Activated naive CD4-positive, alpha-beta T cell treated with anti-CD3 and anti-CD28 coated beads, Interleukin-2, amount 50 U/mL, for 16 hours (primary cell): ENCODE data around the gene HYCC1.

Experiments
- DNase-seq: peaks from one replicate; pipeline ENCODE4 v3.0.0-alpha.2; 2020

The HYCC1 gene

DNA sequence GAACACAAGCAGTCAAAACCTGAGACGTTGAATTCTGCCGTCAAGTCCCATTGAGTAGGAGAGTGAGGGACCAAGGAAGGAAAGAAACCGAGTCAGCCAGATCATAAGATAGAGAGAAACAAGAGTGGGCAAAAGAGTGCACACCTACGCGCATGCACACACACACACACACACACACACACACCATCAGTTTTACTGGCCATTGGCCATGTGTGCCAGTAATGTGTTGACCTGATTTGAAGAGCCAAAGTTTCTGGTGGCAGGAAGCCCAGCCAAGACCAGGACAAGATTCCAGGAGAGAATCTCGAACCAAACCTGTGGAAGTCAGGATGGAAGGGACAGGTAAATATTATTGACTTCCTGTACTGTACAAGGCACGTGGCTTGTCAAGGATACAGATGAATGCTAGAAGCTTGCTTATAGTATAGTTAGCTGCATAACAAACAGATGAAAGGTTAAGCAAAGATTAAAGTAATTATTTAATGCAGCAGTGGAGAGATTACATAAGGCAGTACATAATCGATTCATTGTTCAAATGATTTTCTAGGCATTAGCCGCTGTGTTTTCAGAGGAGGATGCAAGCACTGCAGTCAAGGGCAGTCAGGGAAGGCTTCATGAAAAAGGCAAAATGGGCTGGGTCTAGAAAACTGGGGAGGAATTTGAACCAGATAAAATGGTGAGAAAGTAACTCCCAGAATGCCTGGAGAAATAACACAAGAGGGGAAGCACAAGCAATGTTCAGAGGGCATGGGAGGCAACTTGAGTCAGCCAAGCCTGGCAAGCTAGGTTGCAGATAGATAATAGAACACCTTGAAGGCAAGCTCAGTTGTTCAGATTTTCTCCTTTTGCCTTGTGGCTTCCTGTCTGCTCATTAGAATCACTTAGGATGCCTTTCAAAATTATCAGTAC is 2.7 kb upstream of the HYCC1 start:
- DNase-seq = no peak

DNA sequence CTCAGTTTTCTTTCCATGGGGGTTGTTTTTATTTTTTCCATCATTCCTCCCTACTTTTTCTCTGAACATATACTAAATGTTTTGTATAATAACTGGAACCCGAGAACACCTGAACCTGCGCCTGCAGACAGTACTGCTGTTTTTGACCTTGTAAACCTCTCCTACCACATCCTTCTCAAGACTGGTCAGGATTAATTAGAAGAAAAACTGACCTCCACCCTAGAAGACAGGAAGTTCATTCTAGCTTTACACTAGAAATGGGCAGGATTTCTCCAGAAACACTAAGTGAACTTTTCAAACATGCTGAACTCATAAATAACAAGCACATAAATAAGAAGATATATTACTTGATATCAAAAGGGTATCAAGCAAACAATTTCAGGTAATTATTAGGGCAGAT is 751 bp upstream of the HYCC1 start:
- DNase-seq = no peak

DNA sequence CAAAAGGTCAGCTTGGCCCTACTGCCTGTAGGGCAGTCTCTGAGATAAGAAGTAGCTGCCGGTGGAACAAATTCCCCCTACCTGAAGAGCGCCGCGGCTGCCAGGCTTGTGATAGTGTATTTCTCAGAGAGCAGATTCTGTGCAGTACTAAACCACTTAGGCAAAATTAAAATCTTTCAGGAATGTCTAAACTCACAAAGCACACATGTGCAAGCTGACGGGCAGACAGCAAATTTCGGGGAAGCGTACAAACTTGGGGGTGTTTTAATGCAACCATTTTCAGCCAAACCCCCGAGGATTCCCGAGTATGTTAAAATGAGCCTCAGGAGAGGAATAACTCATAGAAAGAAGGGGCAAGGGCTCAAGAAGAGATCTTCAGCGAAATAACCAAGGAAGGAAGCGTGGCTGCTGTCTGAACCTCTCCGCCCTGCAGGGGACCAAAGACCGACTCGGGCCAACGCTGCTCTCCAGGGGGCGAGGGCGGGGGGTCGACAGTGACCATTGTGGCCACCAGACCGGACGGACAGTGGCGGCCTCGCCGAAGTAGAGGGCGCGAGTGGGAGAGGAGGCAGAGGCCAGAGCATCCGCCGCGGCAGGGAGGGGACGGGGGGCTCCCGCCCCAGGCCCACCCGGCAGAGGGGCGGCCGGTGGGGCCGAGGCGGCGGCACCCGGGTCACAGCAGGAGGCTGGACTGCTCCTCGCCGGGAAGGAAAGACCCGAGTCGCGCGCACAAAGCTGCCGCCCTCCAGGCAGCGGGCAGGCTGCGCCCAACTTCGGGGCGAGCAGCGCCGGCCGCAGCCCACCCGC is 819 bp downstream of the HYCC1 start:
- peak; percentile 13 for DNase-seq

DNA sequence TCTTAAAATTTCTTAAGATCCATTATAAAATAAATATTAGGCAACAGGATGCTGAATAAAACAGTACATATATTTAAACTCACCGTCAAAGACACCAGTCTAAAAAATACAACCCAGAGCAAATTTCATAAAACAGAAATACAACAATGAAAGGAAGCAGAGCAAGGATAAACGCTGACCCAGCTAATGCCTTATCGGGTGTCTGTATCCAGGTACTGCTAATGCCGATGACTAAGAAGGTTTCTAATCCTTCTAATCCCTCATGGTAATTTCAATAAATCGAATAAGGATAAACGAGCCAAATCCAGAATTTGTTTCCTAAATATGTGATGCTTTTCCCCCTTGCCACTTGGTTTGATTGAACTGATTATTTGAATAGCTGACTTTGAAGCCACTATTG is 1.7 kb downstream of the HYCC1 start:
- no peak for DNase-seq

DNA sequence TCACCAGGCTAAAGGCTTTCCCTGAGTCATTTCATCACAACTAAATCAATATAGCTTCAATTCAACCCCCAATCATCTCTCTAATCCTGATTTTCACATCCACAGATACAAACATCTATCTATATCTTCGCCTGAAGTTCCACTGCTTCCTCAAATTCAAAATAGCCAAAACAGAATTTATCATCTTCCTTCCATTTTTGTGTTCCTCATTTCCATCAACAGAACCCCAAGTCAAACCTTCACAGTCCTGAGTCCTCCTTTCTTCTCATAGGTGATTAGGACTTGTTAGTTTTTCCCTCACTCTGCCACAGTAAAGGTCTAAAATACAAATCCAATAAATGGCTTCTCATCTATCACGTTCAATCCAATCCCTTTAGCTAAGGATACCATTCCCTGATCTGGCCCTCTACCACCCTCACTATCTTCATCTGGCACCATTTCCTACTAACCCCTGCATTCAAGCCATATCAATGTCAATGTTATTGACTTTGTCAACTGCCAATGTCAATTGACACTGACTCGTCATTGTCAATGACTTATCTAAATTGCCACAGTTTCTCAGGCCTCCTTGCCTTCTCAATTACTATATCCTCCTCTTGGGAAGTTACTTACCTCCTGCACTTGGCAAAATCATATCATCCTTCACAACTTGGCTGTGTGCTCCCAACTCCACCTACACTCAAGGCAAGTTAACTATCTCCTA is 2.6 kb downstream of the HYCC1 start:
- DNase-seq = no peak

DNA sequence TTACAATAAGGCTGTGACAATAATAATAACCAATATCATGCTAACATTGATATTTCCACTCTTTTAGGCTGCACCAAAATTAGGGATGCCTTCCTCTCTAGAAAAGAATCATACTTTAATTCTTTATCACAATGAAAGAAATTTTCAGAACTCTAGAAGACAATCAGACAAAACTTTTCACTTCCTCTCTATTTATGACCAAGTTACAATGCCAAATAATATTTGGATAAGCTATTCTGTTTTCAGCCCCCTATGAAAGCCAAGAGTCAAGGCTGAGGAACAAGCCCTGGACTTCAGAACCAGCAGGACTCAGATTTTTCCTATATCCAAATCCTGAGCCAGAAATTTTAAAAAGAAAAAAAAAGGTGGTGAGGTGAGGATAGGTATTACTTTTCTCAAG is 4.6 kb downstream of the HYCC1 start:
- DNase-seq = no peak

DNA sequence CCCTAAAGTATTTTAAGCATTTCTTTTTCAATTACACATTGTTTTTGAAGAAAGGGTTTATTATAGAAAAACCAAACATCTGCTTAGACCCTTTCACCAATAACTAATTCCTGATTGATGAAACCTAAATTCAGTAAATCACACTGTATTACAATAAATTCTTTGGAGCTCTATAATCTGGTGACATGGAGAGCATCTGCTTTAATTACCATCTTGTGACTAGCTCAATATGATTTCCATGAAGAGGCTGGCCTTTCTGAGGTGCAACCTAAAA is 9.7 kb downstream of the HYCC1 start:
- no peak for DNase-seq

DNA sequence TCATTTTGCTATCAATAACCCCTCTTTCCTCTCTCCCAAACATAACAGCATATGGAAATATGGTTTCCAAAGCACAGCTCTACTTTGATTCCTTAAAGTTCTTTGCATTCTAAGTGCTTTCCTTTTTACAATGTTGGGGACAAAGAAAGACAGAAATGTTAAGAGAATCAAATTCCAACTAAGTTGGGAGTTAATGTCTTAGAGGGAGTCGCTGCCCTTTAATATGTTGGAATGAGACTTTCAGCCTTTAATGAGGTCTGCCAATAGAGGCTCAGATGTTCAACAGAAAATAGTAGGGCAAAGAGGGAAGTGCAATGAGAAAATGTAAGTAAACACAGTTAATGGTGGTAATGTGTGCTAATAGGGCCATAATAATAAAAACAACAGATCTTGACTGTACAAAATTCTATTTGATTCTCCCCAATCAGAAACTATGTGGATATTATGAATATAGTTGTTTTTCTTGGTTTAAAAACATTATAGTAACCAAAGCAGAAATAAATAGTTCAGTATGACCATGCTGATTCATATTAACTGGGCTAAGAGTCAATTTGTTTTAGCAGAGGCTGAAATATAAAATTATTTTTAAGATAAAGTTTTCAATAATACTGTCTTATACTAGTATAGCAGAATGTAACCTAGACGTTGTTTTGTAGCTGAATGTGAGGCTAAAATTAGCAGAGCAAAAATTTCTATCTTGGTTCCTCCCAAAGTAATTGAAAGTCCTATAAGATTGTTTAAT is 10.3 kb downstream of the HYCC1 start:
- no peak for DNase-seq

DNA sequence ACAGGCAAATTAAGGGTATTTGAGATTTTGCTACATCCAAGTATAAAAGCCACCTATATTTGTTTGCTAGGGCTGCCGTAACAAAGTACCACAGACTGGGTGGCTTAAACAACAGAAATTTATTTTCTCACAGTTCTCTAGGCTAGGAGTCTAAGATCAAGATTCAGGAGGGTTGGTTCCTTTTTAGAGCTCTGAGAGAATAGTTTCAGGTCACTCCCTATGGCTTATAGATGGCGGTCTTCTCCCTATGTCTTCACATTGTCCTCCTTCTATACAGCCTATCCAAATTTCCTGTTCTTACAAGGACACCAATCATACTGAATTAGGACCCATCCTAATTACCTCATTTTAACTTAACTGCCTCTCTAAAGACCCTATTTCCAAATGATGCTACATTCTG is 11.2 kb downstream of the HYCC1 start:
- no peak for DNase-seq

DNA sequence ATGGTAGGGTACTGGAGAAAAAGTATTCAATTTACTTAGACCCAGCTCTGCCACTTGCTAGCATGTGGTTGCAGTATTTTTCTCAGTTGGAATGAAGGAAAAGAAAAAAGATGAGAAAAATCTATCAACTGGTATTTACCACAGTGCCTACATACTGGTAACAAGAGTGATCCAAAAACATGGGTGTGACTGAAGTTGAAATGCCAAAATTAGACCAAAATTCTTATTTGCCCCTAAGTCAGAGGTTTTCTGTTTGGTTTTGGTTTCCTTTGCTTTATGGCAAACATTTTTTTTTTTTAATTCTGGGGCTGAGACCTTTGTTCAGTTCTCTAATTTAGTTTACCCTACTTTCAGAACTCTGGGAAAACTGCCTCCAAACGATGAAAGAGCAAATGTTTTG is 12.3 kb downstream of the HYCC1 start:
- no peak for DNase-seq

DNA sequence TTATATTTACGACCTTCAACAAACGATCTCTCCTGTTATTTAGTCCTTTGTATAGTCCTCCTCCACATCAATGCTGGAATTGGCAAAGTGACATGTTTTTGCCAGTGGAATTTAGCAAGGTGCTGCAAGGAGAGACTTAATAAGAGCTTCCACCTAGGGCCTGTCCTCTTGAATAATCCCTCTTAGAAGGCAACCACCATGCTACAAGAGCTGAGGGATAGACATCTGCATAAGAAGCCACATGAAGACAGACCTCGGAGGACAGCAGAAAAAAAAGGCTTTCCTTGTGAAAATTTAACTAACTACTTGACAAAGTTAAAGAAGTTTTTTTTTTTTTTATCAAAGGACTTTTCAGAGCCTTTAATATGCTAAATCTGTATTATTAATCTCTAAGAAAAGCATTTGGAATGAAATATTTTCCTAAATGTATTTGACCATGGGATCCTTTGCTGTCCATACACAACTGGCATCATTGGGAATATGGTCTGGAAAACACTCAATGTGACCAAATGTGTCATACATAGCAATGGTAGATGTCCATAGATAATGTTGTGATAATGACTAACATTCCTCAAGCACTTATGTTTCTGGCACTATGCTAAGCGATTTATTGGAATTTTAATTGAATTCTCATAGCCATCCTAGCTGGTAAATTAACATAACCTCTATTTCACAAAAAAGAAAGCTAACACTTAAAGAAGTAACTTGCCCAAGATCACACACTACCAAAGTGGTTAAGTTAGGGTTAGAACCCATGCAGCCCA is 13.2 kb downstream of the HYCC1 start:
- DNase-seq = no peak

DNA sequence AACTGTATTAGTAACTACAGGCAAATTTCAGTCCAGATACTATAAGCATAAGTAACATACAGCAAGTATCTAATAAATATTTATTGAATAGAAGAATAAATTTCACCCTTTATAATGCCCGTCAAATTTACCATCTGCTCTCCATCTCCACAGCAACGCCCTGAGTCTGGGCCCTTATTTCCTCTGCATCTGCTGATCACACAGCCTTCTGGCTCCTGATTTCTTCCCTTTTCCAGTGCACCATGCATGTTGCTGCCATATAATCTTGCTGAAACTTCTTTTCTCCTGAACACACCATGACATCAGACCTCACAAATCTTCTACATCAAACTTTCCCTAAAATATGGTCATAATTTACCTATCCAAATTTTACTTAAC is 15.4 kb downstream of the HYCC1 start:
- no peak for DNase-seq

DNA sequence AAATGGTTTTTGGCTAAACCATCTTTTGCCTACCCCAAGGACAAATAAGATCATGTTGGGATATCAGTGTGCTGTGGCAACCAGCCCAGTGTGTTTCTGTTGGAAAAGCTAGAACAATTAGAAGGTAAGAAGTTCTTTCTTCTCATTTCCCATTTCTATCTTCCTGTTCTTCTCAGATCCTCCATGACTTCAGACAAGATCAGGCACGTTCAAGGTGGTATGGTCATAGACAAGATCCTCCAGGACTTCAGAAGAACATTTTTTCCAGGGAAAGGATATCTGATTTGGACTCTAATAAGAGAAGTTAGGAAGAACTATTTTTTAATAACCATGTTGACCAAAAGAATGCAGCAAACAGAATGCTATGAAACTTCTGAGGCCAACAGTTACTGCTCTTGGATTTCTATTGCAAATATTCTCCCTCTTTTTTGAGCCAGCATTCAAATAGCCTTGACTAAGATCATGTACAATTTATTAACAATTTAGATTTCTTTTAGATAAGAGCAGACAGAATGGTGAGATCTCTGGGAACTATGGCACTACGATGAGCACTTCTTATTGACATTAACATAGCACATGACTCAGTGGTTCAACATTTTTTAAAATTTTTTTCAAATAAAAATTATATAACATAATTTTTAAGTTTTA is 15.9 kb downstream of the HYCC1 start:
- DNase-seq = no peak

DNA sequence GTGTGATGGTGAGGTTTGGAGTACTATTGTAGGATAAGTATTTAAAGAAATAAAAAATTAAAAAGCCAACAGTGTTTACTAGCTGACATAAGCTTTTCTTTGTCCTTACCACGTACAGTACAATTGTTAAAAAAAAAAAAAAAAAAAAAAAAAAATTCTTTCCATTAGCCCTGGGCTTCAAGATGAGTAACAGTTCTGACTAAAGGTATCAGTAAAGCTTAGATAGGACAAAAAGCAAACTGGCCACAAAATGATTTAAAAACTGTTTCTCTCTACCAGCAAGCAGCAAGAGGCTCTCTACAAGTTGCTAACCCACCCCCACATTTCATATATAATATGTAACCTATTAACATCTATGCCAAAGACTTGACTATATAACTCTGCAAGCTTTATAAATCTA is 17.5 kb downstream of the HYCC1 start:
- no peak for DNase-seq

DNA sequence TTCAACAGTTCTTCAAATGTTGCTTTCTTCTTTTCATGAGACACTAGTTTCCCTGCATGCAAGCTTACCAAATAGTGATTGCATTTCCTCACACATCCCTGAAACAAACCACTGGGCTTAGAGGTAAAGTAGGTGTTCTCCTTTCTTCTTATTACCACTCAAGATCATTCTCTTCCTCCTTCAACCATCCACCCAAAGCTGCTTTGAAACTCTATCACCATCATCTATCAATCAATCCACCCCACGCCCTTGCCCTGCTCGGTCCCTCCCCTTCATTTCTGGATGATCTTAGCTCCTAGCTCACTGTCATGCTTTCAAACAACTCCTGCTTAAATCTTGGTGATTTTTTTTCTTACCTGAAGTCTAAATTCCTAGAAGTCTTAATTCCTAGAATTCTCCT is 18.9 kb downstream of the HYCC1 start:
- DNase-seq = no peak

DNA sequence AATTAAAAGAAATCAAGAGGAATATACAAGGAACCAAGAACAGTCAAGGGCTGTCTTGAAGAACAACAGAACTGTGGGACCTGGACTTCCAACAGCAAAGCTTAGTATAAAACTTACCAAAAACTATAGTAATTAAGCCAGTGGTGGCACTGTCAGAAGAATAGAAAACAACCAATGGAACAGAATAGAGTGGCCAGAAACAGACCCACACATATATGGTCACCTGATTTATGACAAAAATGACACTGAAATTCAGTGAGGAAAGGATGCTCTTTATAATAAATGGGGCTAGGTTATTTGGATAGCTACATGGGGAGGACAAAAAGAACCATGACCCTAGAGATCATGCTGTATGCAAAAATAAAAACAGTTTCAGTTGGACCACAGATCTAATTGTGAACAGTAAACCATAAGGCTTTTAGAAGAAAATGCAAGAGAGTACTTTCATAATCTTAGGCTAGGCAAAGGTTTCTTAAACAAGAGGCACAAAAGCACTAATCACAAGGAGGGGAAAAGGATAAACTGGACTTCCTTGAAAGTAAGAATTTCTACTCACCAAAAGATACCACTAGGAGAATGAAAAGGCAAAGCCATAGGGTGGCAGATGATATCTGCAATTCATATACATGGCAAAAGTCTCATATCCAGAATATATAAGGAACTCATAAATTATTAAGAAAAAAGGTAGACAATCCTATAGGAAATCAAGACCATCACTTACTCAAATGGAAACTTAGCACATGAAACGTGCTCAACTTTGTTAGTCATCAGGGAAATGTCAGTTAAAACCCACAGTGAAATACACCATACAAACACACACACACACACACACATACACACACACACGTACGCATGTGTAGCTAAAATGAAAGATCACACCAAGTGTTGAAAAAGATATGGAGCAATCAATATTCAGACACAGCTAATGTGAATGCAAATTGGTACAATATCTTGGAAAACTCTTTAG is 20.8 kb downstream of the HYCC1 start:
- peak; percentile 23 for DNase-seq

DNA sequence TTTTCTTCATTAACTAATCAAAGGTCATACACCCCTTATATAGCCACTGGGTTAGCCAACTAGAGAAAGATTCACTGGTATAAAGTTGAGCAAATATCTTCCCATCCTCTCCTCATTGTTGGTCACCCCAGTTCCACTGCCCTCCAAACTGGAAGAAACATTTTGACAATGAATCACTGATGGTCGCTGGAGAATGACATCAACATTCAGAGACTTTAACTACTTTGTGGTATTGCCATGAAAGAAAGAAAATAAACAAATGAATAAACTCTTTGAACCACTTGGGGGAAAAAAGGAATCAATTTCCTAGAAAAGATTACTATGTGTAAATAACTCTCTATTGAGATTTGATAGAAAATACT is 23.4 kb downstream of the HYCC1 start:
- no peak for DNase-seq

DNA sequence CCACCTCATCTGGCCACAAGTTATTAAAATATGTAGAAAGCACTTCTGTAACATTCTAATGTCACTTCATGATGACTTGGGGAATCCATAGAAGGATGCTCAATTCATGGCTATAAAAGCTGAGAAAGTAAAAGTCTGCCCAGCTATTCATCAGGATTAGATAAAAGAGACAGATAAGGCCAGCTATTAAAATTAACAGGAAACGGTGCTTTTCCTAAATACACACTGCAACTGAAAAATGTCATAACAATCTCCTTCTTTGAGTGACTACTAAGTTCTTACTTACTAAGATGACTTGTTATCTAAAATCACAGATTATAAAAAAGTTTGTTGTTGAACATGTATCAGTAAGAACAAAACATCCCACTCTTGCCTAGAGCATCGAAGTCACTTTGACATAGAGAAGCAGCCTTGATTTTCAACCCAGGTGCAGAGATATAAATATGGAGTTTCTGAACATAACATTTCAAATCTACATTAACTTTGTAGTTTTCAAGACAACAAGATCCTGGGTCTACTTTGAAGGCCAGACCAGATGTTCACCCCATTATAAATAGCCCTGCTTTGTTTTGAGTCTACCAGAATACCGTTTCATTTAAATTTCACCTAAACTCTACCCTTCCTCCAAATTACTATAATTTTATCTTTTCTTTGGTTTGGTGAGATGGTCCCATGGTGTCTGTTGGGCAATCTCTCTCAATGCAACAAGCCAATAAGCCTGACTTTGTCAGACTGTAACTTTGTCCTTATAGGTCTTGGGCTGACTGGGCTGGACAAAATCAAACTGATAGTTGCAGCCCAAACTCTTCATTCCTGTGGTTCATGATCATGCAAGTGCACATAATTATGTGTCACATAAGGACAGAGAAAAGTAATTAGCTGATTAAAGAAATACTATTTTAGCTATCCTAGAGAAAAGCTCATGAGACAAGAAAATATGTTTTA is 24.0 kb downstream of the HYCC1 start:
- DNase-seq = no peak

DNA sequence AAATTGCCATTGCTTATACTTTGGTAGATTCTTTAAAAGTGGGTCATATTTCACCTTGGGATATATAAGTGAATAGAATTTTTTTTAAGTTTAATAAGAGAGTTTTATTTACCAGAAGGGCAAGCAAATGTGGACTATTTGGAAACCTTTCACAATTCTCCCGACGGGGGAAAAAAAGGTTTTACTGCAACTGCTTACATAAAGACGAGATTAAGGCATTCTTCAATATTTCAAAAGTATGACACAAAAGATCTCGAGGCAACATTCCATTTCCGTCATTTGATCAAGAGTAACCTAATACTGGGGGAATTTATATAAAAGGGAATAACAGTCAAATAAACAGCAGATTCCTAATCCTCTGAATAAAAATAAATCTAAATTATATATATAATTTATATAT is 28.5 kb downstream of the HYCC1 start:
- DNase-seq = no peak
